ENCODE data around the gene TRAPPC6A.

DNA sequence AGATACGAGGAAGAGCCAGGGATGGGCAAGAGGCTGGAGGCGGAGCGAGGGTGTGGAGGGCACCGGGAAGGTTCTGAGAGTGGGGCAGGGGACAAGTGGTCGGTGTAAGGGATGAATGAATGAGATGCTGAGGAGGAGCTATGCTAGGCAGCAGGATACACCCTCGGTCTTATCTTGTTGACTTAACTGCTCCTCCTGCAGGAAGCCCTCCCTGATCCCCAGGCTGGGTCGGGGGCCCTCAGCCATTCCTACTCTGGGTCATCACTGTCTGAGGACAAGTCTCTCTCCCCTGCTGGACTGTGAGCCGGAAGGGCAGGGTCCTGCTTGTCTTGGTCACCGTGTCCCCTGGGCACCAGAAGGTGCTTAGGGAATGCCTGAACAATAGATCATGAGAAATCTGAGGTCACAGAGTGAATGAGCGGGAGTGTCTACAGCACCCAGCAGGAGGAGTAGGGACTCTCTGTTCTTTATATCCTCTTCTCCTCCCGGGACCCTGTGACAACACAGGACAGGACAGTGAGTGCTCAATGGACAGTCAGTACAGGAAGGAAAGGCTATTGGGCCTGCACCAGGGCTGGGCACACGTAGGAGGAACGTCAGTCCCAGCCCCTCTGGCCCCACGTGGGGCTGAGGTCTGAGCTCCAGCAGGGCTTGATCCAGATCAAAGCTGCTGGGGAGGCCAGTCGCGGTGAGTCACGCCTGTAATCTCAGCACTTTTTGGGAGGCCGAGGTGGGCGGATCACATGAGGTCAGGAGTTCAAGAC, 23.8 kb downstream of the TRAPPC6A start:
- TF ChIP-seq, protein P1, sequence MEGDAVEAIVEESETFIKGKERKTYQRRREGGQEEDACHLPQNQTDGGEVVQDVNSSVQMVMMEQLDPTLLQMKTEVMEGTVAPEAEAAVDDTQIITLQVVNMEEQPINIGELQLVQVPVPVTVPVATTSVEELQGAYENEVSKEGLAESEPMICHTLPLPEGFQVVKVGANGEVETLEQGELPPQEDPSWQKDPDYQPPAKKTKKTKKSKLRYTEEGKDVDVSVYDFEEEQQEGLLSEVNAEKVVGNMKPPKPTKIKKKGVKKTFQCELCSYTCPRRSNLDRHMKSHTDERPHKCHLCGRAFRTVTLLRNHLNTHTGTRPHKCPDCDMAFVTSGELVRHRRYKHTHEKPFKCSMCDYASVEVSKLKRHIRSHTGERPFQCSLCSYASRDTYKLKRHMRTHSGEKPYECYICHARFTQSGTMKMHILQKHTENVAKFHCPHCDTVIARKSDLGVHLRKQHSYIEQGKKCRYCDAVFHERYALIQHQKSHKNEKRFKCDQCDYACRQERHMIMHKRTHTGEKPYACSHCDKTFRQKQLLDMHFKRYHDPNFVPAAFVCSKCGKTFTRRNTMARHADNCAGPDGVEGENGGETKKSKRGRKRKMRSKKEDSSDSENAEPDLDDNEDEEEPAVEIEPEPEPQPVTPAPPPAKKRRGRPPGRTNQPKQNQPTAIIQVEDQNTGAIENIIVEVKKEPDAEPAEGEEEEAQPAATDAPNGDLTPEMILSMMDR (IDR thresholded peaks at IDR 0.05) = no peak
- no peak for TF ChIP-seq POLR2A (IDR thresholded peaks at IDR 0.05)

Data from vagina (tissue), 2 donors.